Neural cell (in vitro differentiated cells): ENCODE measurements around the gene ADARB2. TPM values are rescaled to one million over a fixed set of nuclear protein-coding genes. Genes with fewer than 3 reads are reported as not detected.
A peak's percentile ranks its signal among the peaks of the same experiment; 100 is the strongest.

Source experiments
- H2AFZ ChIP-seq: fragments of 200-600, 300-800 bp; sonication (generic), shearing (Covaris generic); 2 replicates; pipeline ENCODE4 v1.6.0; 2014; ENCODE audit warnings: low read depth, mild to moderate bottlenecking, antibody characterized with exemption, low read length, moderate library complexity
- H3F3A ChIP-seq: fragments of 200-600 bp; shearing (Covaris generic); 2 replicates; pipeline ENCODE4 v1.6.1; 2016; ENCODE audit warnings: mild to moderate bottlenecking, moderate library complexity, mixed read lengths, antibody characterized with exemption, low read length; ENCODE audit not compliant: insufficient read depth, poor library complexity, severe bottlenecking
- H3K27ac ChIP-seq: fragments of 200-600, 300-800 bp; sonication (generic), shearing (Covaris generic); 2 replicates; pipeline ENCODE4 v1.5.1; 2014; ENCODE audit warnings: mild to moderate bottlenecking, low read length, moderate library complexity
- H3K27me3 ChIP-seq: fragments of 300-800, 200-600 bp; sonication (generic), shearing (Covaris generic); 2 replicates; pipeline ENCODE4 v1.6.0; 2014; ENCODE audit warnings: mild to moderate bottlenecking, low read depth, low read length, moderate library complexity; ENCODE audit not compliant: insufficient read depth
- H3K36me3 ChIP-seq: fragments of 300-800, 200-600 bp; sonication (generic), shearing (Covaris generic); 2 replicates; pipeline ENCODE4 v1.5.1; 2014; ENCODE audit warnings: mild to moderate bottlenecking, antibody characterized with exemption, low read length, moderate library complexity; ENCODE audit not compliant: insufficient read depth
- H3K4me2 ChIP-seq: fragments of 300-800, 200-600 bp; sonication (generic), shearing (Covaris generic); 2 replicates; pipeline ENCODE4 v1.6.0; 2014; ENCODE audit warnings: mild to moderate bottlenecking, low read length
- H3K4me3 ChIP-seq: fragments of 300-800, 200-600 bp; sonication (generic), shearing (Covaris generic); 2 replicates; pipeline ENCODE4 v1.5.1; 2014; ENCODE audit warnings: mild to moderate bottlenecking, low read length, moderate library complexity
- H3K79me2 ChIP-seq: fragments of 200-600 bp; shearing (Covaris generic); replicated peaks from 2 replicates; pipeline ENCODE4 v1.6.0; 2014; ENCODE audit warnings: mild to moderate bottlenecking, low read length, moderate library complexity; ENCODE audit not compliant: insufficient read depth
- H3K9ac ChIP-seq: fragments of 300-800, 200-600 bp; sonication (generic), shearing (Covaris generic); 2 replicates; pipeline ENCODE4 v1.6.1; 2016; ENCODE audit warnings: mild to moderate bottlenecking, low read length, mixed read lengths
- H3K9me2 ChIP-seq: fragments of 200-600 bp; shearing (Covaris generic); 2 replicates; pipeline ENCODE4 v1.6.1; 2016; ENCODE audit warnings: mild to moderate bottlenecking, low read length, mixed read lengths; ENCODE audit not compliant: insufficient read depth
- H3K9me3 ChIP-seq: fragments of 200-600, 300-800 bp; sonication (generic), shearing (Covaris generic); 2 replicates; pipeline ENCODE4 v1.6.1; 2016; ENCODE audit warnings: mild to moderate bottlenecking, mixed run types, low read length, moderate library complexity, mixed read lengths
- H4K20me1 ChIP-seq: fragments of 200-600 bp; shearing (Covaris generic); 2 replicates; pipeline ENCODE4 v1.6.1; 2016; ENCODE audit warnings: mild to moderate bottlenecking, mixed run types; ENCODE audit not compliant: insufficient read depth
- EP300 ChIP-seq: fragments of 450-650 bp; conservative IDR thresholded peaks from 2 replicates; pipeline ENCODE4 v1.6.1; 2014; ENCODE audit warnings: antibody characterized with exemption, mild to moderate bottlenecking, moderate library complexity; ENCODE audit not compliant: poor library complexity, severe bottlenecking
- EZH2 ChIP-seq: fragments of 200-600, 300-800 bp; shearing (Covaris generic), sonication (generic); IDR thresholded peaks from 2 replicates; pipeline ENCODE4 v1.6.1; 2014; ENCODE audit warnings: antibody characterized with exemption, low read length, borderline replicate concordance, mild to moderate bottlenecking; ENCODE audit not compliant: insufficient read depth, poor library complexity, severe bottlenecking
- MXI1 ChIP-seq: fragments of 450-650 bp; conservative IDR thresholded peaks from 2 replicates; pipeline ENCODE4 v1.6.1; 2014; ENCODE audit warnings: antibody characterized with exemption, mild to moderate bottlenecking; ENCODE audit not compliant: poor library complexity, severe bottlenecking
- POLR2AphosphoS5 ChIP-seq: IDR thresholded peaks from 2 replicates; pipeline ENCODE4 v1.6.1; 2012
- RAD21 ChIP-seq: fragments of 450-650 bp; conservative IDR thresholded peaks from 2 replicates; pipeline ENCODE4 v1.6.1; 2014; ENCODE audit warnings: antibody characterized with exemption, mild to moderate bottlenecking, moderate library complexity
- SMC3 ChIP-seq: fragments of 450-650 bp; conservative IDR thresholded peaks from 2 replicates; pipeline ENCODE4 v1.6.1; 2014; ENCODE audit warnings: antibody characterized with exemption, mild to moderate bottlenecking, moderate library complexity; ENCODE audit not compliant: poor library complexity
- TAF1 ChIP-seq: IDR thresholded peaks from 2 replicates; pipeline ENCODE4 v1.6.1; 2012; ENCODE audit warnings: low read depth
- polyA plus RNA-seq: library from polyadenylated mRNA; depleted of rRNA; stranded (reverse); fragments of >200 nt; gene quantifications from 2 replicates; pipeline ENCODE4 v1.2.3, GENCODE V29; 2014
- TF ChIP-seq, protein P1 (sequence below): IDR thresholded peaks from 2 replicates; pipeline ENCODE4 v1.6.1; 2012; ENCODE audit warnings: borderline replicate concordance
- TF ChIP-seq, protein P2 (sequence below): fragments of 450-650 bp; IDR thresholded peaks from 2 replicates; pipeline ENCODE4 v1.5.1; 2014; ENCODE audit warnings: antibody characterized with exemption, mild to moderate bottlenecking, moderate library complexity; ENCODE audit not compliant: poor library complexity, severe bottlenecking

ADARB2 gene
- polyA plus RNA-seq, 1 donor from 2014 or later: 3.6 TPM

DNA sequence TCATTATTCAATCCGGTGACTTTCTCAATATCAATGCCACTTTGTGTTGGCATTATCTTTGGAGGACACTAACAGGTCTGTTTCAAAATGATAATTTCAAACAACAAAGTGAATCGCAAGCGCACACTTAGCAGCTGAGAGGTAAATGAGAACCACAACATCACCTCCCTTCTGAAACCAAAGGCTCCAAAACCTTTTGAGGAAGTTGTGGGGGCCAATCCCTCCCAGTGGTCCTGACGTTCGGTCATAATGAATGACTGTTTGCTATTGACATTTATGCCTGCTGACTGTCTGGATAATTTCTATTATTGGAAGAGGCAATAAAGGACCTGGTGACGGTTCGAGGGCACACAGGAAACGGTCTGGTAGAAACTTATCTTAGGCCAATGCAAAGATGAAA lies 1.8 kb downstream of the ADARB2 start:
- Histone ChIP-seq H4K20me1 (no peaks in the 10 kb centered on the region), H3K4me3 (peak overlapping the region; percentile 85), H3K27ac (no peak overlapping the region), H3K4me2 (peak overlapping the region; percentile 85), H3K9me2 (no peaks in the 10 kb centered on the region), H3K9me3 (no peaks in the 10 kb centered on the region), H3K79me2 (peaks cover 42% of the 10 kb centered on the region), H3F3A (peaks cover 2% of the 10 kb centered on the region), H3K9ac (no peak overlapping the region), H3K27me3 (peaks cover 30% of the 10 kb centered on the region), H2AFZ (no peak overlapping the region), H3K36me3 (no peaks in the 10 kb centered on the region)
- TF ChIP-seq RAD21 (no peak), EP300 (no peak), SMC3 (no peak), TAF1 (no peak), MXI1 (no peak), EZH2 (no peak), POLR2AphosphoS5 (no peak)
- TF ChIP-seq, protein P1, sequence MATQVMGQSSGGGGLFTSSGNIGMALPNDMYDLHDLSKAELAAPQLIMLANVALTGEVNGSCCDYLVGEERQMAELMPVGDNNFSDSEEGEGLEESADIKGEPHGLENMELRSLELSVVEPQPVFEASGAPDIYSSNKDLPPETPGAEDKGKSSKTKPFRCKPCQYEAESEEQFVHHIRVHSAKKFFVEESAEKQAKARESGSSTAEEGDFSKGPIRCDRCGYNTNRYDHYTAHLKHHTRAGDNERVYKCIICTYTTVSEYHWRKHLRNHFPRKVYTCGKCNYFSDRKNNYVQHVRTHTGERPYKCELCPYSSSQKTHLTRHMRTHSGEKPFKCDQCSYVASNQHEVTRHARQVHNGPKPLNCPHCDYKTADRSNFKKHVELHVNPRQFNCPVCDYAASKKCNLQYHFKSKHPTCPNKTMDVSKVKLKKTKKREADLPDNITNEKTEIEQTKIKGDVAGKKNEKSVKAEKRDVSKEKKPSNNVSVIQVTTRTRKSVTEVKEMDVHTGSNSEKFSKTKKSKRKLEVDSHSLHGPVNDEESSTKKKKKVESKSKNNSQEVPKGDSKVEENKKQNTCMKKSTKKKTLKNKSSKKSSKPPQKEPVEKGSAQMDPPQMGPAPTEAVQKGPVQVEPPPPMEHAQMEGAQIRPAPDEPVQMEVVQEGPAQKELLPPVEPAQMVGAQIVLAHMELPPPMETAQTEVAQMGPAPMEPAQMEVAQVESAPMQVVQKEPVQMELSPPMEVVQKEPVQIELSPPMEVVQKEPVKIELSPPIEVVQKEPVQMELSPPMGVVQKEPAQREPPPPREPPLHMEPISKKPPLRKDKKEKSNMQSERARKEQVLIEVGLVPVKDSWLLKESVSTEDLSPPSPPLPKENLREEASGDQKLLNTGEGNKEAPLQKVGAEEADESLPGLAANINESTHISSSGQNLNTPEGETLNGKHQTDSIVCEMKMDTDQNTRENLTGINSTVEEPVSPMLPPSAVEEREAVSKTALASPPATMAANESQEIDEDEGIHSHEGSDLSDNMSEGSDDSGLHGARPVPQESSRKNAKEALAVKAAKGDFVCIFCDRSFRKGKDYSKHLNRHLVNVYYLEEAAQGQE: no peak
- TF ChIP-seq, protein P2, sequence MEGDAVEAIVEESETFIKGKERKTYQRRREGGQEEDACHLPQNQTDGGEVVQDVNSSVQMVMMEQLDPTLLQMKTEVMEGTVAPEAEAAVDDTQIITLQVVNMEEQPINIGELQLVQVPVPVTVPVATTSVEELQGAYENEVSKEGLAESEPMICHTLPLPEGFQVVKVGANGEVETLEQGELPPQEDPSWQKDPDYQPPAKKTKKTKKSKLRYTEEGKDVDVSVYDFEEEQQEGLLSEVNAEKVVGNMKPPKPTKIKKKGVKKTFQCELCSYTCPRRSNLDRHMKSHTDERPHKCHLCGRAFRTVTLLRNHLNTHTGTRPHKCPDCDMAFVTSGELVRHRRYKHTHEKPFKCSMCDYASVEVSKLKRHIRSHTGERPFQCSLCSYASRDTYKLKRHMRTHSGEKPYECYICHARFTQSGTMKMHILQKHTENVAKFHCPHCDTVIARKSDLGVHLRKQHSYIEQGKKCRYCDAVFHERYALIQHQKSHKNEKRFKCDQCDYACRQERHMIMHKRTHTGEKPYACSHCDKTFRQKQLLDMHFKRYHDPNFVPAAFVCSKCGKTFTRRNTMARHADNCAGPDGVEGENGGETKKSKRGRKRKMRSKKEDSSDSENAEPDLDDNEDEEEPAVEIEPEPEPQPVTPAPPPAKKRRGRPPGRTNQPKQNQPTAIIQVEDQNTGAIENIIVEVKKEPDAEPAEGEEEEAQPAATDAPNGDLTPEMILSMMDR: no peak

DNA sequence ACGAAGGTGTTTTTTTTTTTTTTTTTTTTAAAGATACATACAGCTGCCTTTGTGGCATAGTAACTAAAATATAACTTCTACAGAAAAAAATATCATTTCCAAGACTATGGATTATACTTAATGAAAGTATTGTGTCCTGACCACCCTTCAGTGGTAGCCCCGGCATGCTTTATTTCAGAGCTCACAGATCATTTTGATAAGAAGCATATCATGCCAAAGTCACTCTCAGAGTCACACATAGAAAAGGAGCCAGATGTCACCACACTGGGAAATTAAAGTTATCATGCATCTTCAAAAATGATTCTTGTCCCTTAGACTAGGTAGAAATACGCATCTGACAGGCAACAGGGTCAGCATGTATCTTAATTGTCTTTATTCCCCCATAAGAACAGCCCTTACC lies 3.0 kb downstream of the ADARB2 start:
- Histone ChIP-seq H3K9me2 (no peaks in the 10 kb centered on the region), H3K36me3 (no peaks in the 10 kb centered on the region), H3K4me3 (peak overlapping the region; percentile 85), H3K9ac (peak overlapping the region; percentile 4), H3K27me3 (peaks cover 27% of the 10 kb centered on the region), H3K79me2 (peaks cover 43% of the 10 kb centered on the region), H3K9me3 (no peaks in the 10 kb centered on the region), H3K27ac (no peak overlapping the region), H4K20me1 (no peaks in the 10 kb centered on the region), H3F3A (peaks cover 2% of the 10 kb centered on the region), H3K4me2 (peak overlapping the region; percentile 26), H2AFZ (no peak overlapping the region)
- TF ChIP-seq RAD21 (no peak), EP300 (no peak), TAF1 (no peak), MXI1 (no peak), POLR2AphosphoS5 (no peak)
- TF ChIP-seq, protein P2: no peak
